A549 (cell line): ENCODE results near the gene CUL2. TPM values are rescaled to one million over a fixed set of nuclear protein-coding genes. Genes with fewer than 3 reads are reported as not detected.

ENCODE experiments used
- ATAC-seq, 2 experiments: fragments of 200-7000 bp in 1 of 2; fragments of >200 bp in 1 of 2; cut with Nextera tagmentation in 1 of 2; cut with Tn5 transposase in 1 of 2; 3 replicates each; pipeline versions ENCODE4 v1.8.0 to v1.9.1; 2018 to 2020; ENCODE audit warnings: mild to moderate bottlenecking in 1 of 2, moderate library complexity in 1 of 2
- CTCF ChIA-PET: fragments of 300-600 bp; sonication (Branson Sonifier 250); formaldehyde crosslinking; extraction: SDS; loops from one replicate; lab custom pipeline; 2021; ENCODE audit warnings: antibody characterized with exemption, inconsistent platforms; lab: Yijun Ruan, JAX
- POLR2A ChIA-PET: fragments of 350-600 bp; formaldehyde crosslinking; extraction: SDS; loops from one replicate; lab custom pipeline; 2021; ENCODE audit warnings: antibody characterized with exemption, inconsistent platforms; lab: Yijun Ruan, JAX
- DNase-seq, 2 experiments: peaks; one replicate each; pipeline versions ENCODE4 v3.0.0 to v3.0.0-alpha.2; 2011 to 2016; ENCODE audit warnings: low read depth in 1 of 2, low spot score in 1 of 2
- FAIRE-seq: peaks from 2 replicates; lab custom pipeline; 2011; peaks lifted over from hg19 to GRCh38; lab: Jason Lieb, UNC
- H3K27ac ChIP-seq, 2 experiments: fragments of >200 bp; sonication (Bioruptor Twin); formaldehyde crosslinking; 3 replicates each; pipeline ENCODE4 v1.5.1; 2016 to 2017
- H3K4me1 ChIP-seq: fragments of >200 bp; sonication (Bioruptor Twin); formaldehyde crosslinking; 3 replicates; pipeline ENCODE4 v1.6.1; 2016
- H3K4me2 ChIP-seq: fragments of >200 bp; sonication (Bioruptor Twin); formaldehyde crosslinking; 3 replicates; pipeline ENCODE4 v1.6.1; 2016
- H3K4me3 ChIP-seq: fragments of >200 bp; sonication (Bioruptor Twin); formaldehyde crosslinking; 3 replicates; pipeline ENCODE4 v1.5.1; 2016
- H3K9me3 ChIP-seq: fragments of >200 bp; sonication (Bioruptor Twin); formaldehyde crosslinking; 3 replicates; pipeline ENCODE4 v1.6.1; 2016
- BHLHE40 ChIP-seq: IDR thresholded peaks from 2 replicates; pipeline ENCODE4 v1.6.1; 2012; ENCODE audit warnings: low read depth, low read length, inconsistent platforms
- CBX2 ChIP-seq: fragments of 200-600 bp; sonication (generic); IDR thresholded peaks from 2 replicates; pipeline ENCODE4 v1.6.1; 2016; ENCODE audit warnings: low read depth, mild to moderate bottlenecking, borderline replicate concordance
- CEBPB ChIP-seq, 2 experiments: fragments of >200 bp in 1 of 2; sonication (Bioruptor Twin) in 1 of 2; formaldehyde crosslinking in 1 of 2; IDR thresholded peaks; 2 replicates each; pipeline ENCODE4 v1.6.1; 2012 to 2016
- CHD2 ChIP-seq: fragments of 150-350 bp; IDR thresholded peaks from 2 replicates; pipeline ENCODE4 v1.6.1; 2014; ENCODE audit warnings: low read length; ENCODE audit not compliant: partially characterized antibody
- EHMT2 ChIP-seq: fragments of 200-600 bp; sonication (generic); IDR thresholded peaks from 2 replicates; pipeline ENCODE4 v1.6.1; 2016; ENCODE audit warnings: antibody characterized with exemption, low read depth, mild to moderate bottlenecking, moderate library complexity
- ESRRA ChIP-seq: fragments of 150-350 bp; IDR thresholded peaks from 2 replicates; pipeline ENCODE4 v1.6.1; 2014; ENCODE audit warnings: mild to moderate bottlenecking, low read length, borderline replicate concordance
- FOXS1 ChIP-seq: fragments of 250-450 bp; sonication (Bioruptor Pico); IDR thresholded peaks from 2 replicates; pipeline ENCODE4 v1.5.0; 2020; ENCODE audit warnings: mild to moderate bottlenecking, moderate library complexity
- GATA3 ChIP-seq: IDR thresholded peaks from 2 replicates; pipeline ENCODE4 v1.6.1; 2012; ENCODE audit warnings: borderline replicate concordance
- HOXB5 ChIP-seq: fragments of 250-450 bp; sonication (Bioruptor Pico); IDR thresholded peaks from 2 replicates; pipeline ENCODE4 v1.5.0; 2020; ENCODE audit warnings: mild to moderate bottlenecking, moderate library complexity
- JUN ChIP-seq, 2 experiments: fragments of >200 bp; sonication (Bioruptor Twin); formaldehyde crosslinking; IDR thresholded peaks; 2 replicates in 1 of 2; 3 replicates in 1 of 2; pipeline ENCODE4 v1.6.1; 2016 to 2017
- KDM1A ChIP-seq: fragments of 200-600 bp; sonication (generic); IDR thresholded peaks from 2 replicates; pipeline ENCODE4 v1.6.1; 2016; ENCODE audit warnings: low read depth, mild to moderate bottlenecking
- KDM5A ChIP-seq: fragments of 200-600 bp; sonication (generic); IDR thresholded peaks from 2 replicates; pipeline ENCODE4 v1.6.1; 2016; ENCODE audit warnings: antibody characterized with exemption, mild to moderate bottlenecking
- MYC ChIP-seq: IDR thresholded peaks from 2 replicates; pipeline ENCODE4 v1.6.1; 2012; ENCODE audit warnings: mild to moderate bottlenecking, inconsistent platforms, low read length, improper control_type of control experiment, borderline replicate concordance
- NR3C1 ChIP-seq: fragments of >200 bp; sonication (Bioruptor Twin); formaldehyde crosslinking; IDR thresholded peaks from 3 replicates; pipeline ENCODE4 v1.6.1; 2017
- PHF8 ChIP-seq: fragments of 200-600 bp; sonication (generic); IDR thresholded peaks from 2 replicates; pipeline ENCODE4 v1.6.1; 2016; ENCODE audit warnings: low read depth, mild to moderate bottlenecking, antibody characterized with exemption, moderate library complexity, borderline replicate concordance
- POLR2A ChIP-seq: IDR thresholded peaks from 2 replicates; pipeline ENCODE4 v1.6.1; 2012; ENCODE audit warnings: mild to moderate bottlenecking, low read length
- POLR2AphosphoS2 ChIP-seq: conservative IDR thresholded peaks from 2 replicates; pipeline ENCODE4 v1.6.1; 2012; ENCODE audit warnings: low read length, improper control_type of control experiment, inconsistent platforms
- RCOR1 ChIP-seq: fragments of 150-350 bp; IDR thresholded peaks from 2 replicates; pipeline ENCODE4 v1.6.1; 2014; ENCODE audit warnings: antibody characterized with exemption, low read length, low read depth
- SREBF2 ChIP-seq: fragments of 450-650 bp; IDR thresholded peaks from 2 replicates; pipeline ENCODE4 v1.6.1; 2014; ENCODE audit warnings: mild to moderate bottlenecking, moderate library complexity
- TFCP2L1 ChIP-seq: fragments of 250-450 bp; sonication (Bioruptor Pico); IDR thresholded peaks from 2 replicates; pipeline ENCODE4 v1.5.0; 2021; ENCODE audit warnings: mild to moderate bottlenecking
- TP53 ChIP-seq: fragments of 250-450 bp; sonication (Bioruptor Pico); IDR thresholded peaks from 2 replicates; pipeline ENCODE4 v1.5.0; 2021; ENCODE audit warnings: mild to moderate bottlenecking, moderate library complexity
- ZC3H11A ChIP-seq: fragments of 450-650 bp; IDR thresholded peaks from 2 replicates; pipeline ENCODE4 v1.6.1; 2014; ENCODE audit warnings: antibody characterized with exemption, mild to moderate bottlenecking
- WGBS: methylation state at CpG from one replicate; pipeline ENCODE4 v1.1.6; 2017; ENCODE audit errors: missing lambda C conversion rate; 5-methylcytosine and 5-hydroxymethylcytosine counted together
- polyA minus RNA-seq: library from RNA; depleted of rRNA, polyadenylated mRNA; stranded (reverse); fragments of >200 nt; gene quantifications from 2 replicates; pipeline ENCODE4 v1.2.3, GENCODE V29; 2011; rRNA and poly(A)+ RNA removed
- polyA plus RNA-seq, 4 experiments: library from polyadenylated mRNA; depleted of rRNA in 3 of 4; stranded (reverse); fragments of >200 nt; fragmentation: RNase III in 1 of 4; extraction: RNeasy Plus Mini Kit Qiagen cat#74134 plus additional on column Dnase treatment in 1 of 4; gene quantifications; 2 replicates in 3 of 4; 3 replicates in 1 of 4; pipeline ENCODE4 v1.2.3, GENCODE V29; 2011 to 2017
- TF ChIP-seq, protein P1 (sequence below): fragments of >200 bp; sonication (Bioruptor Twin); formaldehyde crosslinking; IDR thresholded peaks from 3 replicates; pipeline ENCODE4 v1.6.1; 2016
- TF ChIP-seq, protein P2 (sequence below): fragments of 250-450 bp; sonication (Bioruptor Pico); IDR thresholded peaks from 2 replicates; pipeline ENCODE4 v1.5.0; 2021; ENCODE audit warnings: mild to moderate bottlenecking, moderate library complexity, borderline replicate concordance
- TF ChIP-seq, protein P3 (sequence below): IDR thresholded peaks from 2 replicates; pipeline ENCODE4 v1.6.1; 2012
- TF ChIP-seq, protein P4 (sequence below): IDR thresholded peaks from 2 replicates; pipeline ENCODE4 v1.6.1; 2012; ENCODE audit warnings: low read depth, borderline replicate concordance
- TF ChIP-seq, protein P5 (sequence below): IDR thresholded peaks from 2 replicates; pipeline ENCODE4 v1.6.1; 2012

The CUL2 gene
- 26.6 and 35.1 TPM in 2 replicates for polyA plus RNA-seq (2011; rRNA removed)
- 7.7 and 8.2 TPM in 2 replicates for polyA plus RNA-seq (2012; cell fraction: cytosol; rRNA removed)
- 5.8 and 7.7 TPM in 2 replicates for polyA plus RNA-seq (2012; cell fraction: nucleus; rRNA removed)
- 26.8 to 28.8 TPM (median 27.8 TPM) in 3 replicates for polyA plus RNA-seq (2017; fragmentation: RNase III; extraction: RNeasy Plus Mini Kit Qiagen cat#74134 plus additional on column Dnase treatment)
- 11.9 and 13.0 TPM in 2 replicates for polyA minus RNA-seq

DNA sequence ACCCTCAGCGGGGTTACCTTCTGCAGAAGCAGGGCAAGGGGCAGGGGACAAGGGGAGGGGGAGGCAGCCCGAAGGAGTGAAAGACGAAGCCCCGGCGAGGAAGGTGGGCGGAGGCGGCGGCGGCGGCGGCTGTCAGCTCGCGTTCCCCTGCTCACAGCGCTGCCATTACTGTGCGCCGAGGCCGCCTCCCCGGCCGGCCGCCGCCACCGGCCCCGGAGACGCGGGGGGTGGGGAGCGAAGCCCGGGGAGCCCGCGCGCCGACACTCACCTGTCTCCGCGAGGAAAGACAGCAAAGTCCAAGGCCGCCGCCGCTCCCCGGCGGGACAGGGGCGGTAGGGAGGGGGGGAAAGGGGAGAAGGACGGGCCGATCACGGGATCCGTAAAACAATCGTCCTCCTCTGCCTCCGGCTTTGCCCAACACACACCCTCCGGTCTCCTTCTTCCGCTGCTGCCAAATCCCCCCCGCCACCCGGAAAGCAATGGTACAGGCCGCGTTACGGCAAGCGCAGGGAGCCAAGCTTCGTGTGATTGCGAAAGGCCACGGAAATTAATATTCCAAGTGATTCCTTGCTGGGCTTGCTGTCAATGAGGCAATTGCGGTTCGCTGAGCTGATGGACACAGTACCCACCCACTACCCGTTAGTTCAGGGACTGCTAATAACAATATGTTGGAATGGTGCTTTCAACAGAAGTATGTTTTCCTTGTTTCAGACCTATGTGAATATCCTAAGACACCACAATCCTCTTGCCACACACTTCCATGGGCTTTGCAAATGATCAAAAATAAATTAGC lies at the start of gene CUL2:
CUL2 (minus strand) TSS at position 180 of the 793 bp plus-strand sequence. CDS start 19,024 bp downstream, outside the sequence.
- Histone ChIP-seq H3K4me1 (peaks cover 13% of the 10 kb centered on the region; the same call in 2 of the 3 replicates), H3K9me3 (peaks cover 12% of the 10 kb centered on the region), H3K27ac (peak within 1 kb of the TSS; percentile 99), H3K4me3 (peak within 1 kb of the TSS; percentile 86), H3K4me2 (peak within 1 kb of the TSS; percentile 93)
- TF ChIP-seq TP53 (no peak), SREBF2 (no peak), RCOR1 (no peak), KDM5A (peak; percentile 82), JUN (IDR thresholded peaks at IDR 0.05) (peak; percentile 85 to 90), POLR2AphosphoS2 (no peak), KDM1A (no peak), CBX2 (no peak), ZC3H11A (no peak), EHMT2 (no peak), POLR2A (peak; percentile 28; the same call in 1 of the 2 replicates), FOXS1 (CRISPR knock-in tag) (no peak), CHD2 (peak; percentile 31), PHF8 (0 out of 2 replicates have a peak, but pooled peaks have one; percentile 28), MYC (peak; percentile 47; the same call in 1 of the 2 replicates), TFCP2L1 (no peak), NR3C1 (no peak), CEBPB (IDR thresholded peaks at IDR 0.05) (peak; percentile 96 to 98), HOXB5 (CRISPR knock-in tag) (0 out of 2 replicates have a peak, but pooled peaks have one; percentile 33), GATA3 (peak; percentile 78), ESRRA (no peak), BHLHE40 (peak; percentile 59)
- TF ChIP-seq, protein P1, sequence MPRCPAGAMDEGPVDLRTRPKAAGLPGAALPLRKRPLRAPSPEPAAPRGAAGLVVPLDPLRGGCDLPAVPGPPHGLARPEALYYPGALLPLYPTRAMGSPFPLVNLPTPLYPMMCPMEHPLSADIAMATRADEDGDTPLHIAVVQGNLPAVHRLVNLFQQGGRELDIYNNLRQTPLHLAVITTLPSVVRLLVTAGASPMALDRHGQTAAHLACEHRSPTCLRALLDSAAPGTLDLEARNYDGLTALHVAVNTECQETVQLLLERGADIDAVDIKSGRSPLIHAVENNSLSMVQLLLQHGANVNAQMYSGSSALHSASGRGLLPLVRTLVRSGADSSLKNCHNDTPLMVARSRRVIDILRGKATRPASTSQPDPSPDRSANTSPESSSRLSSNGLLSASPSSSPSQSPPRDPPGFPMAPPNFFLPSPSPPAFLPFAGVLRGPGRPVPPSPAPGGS = peak; percentile 75; the same call in 2 of the 3 replicates
- TF ChIP-seq, protein P2, sequence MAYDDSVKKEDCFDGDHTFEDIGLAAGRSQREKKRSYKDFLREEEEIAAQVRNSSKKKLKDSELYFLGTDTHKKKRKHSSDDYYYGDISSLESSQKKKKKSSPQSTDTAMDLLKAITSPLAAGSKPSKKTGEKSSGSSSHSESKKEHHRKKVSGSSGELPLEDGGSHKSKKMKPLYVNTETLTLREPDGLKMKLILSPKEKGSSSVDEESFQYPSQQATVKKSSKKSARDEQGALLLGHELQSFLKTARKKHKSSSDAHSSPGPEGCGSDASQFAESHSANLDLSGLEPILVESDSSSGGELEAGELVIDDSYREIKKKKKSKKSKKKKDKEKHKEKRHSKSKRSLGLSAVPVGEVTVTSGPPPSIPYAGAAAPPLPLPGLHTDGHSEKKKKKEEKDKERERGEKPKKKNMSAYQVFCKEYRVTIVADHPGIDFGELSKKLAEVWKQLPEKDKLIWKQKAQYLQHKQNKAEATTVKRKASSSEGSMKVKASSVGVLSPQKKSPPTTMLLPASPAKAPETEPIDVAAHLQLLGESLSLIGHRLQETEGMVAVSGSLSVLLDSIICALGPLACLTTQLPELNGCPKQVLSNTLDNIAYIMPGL (CRISPR knock-in tag) = no peak
- TF ChIP-seq, protein P3, sequence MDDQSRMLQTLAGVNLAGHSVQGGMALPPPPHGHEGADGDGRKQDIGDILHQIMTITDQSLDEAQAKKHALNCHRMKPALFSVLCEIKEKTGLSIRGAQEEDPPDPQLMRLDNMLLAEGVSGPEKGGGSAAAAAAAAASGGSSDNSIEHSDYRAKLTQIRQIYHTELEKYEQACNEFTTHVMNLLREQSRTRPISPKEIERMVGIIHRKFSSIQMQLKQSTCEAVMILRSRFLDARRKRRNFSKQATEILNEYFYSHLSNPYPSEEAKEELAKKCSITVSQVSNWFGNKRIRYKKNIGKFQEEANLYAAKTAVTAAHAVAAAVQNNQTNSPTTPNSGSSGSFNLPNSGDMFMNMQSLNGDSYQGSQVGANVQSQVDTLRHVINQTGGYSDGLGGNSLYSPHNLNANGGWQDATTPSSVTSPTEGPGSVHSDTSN = no peak
- TF ChIP-seq, protein P4, sequence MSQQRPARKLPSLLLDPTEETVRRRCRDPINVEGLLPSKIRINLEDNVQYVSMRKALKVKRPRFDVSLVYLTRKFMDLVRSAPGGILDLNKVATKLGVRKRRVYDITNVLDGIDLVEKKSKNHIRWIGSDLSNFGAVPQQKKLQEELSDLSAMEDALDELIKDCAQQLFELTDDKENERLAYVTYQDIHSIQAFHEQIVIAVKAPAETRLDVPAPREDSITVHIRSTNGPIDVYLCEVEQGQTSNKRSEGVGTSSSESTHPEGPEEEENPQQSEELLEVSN = no peak
- TF ChIP-seq, protein P5, sequence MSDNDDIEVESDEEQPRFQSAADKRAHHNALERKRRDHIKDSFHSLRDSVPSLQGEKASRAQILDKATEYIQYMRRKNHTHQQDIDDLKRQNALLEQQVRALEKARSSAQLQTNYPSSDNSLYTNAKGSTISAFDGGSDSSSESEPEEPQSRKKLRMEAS = peak; percentile 79
- no peak for FAIRE-seq
- ChIA-PET POLR2A (interaction anchor here (0.5 to 2.4 kb wide), 3 partner anchors 36 to 200 kb away, joined by 3 to 7 read pairs (median 4); partner anchors contain the start of gene CREM), CTCF (interaction anchor here (1.0 kb wide), 1 partner anchor 30 kb away, joined by 3 read pairs; no protein-coding TSS in a partner anchor)
- WGBS = 1% methylated on average over 24 of the region's 59 CpGs
- peak; percentile 98 to 99 for ATAC-seq
- peak; percentile 84 to 96 for DNase-seq
